Gastroesophageal sphincter (tissue), 3 donors: ENCODE data around the gene TLCD3B.

Source experiments
- EP300 ChIP-seq: sonication (generic); formaldehyde crosslinking; IDR thresholded peaks from one replicate; pipeline ENCODE4 v1.6.1; 2017; ENCODE audit warnings: antibody characterized with exemption, mild to moderate bottlenecking
- POLR2A ChIP-seq, 2 donors: fragments of 450-650 bp; IDR thresholded peaks; one replicate each; pipeline ENCODE4 v1.6.1; 2017; ENCODE audit warnings: antibody characterized with exemption in 2 of 2, mild to moderate bottlenecking in 2 of 2, moderate library complexity in 1 of 2
- POLR2AphosphoS5 ChIP-seq: sonication (generic); formaldehyde crosslinking; IDR thresholded peaks from one replicate; pipeline ENCODE4 v1.6.1; 2017; ENCODE audit warnings: antibody characterized with exemption
- TF ChIP-seq, protein P1 (sequence below), 4 experiments: fragments of 200-600 bp in 2 of 4; fragments of 450-650 bp in 2 of 4; sonication (generic) in 1 of 4; IDR thresholded peaks; one replicate each; pipeline ENCODE4 v1.5.1; 2017 to 2019; ENCODE audit warnings: antibody characterized with exemption in 4 of 4, mild to moderate bottlenecking in 2 of 4, moderate library complexity in 2 of 4

DNA sequence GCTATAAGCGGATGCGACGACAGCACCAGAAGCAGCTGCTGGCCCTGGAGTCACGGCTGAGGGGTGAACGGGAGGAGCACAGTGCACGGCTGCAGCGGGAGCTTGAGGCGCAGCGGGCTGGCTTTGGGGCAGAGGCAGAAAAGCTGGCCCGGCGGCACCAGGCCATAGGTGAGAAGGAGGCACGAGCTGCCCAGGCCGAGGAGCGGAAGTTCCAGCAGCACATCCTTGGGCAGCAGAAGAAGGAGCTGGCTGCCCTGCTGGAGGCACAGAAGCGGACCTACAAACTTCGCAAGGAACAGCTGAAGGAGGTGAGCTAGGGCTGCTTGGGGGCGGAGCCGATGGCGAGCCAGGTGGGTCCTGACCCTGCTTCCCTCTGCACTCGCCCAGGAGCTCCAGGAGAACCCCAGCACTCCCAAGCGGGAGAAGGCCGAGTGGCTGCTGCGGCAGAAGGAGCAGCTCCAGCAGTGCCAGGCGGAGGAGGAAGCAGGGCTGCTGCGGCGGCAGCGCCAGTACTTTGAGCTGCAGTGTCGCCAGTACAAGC is 45.7 kb downstream of the TLCD3B start:
- TF ChIP-seq, protein P1, sequence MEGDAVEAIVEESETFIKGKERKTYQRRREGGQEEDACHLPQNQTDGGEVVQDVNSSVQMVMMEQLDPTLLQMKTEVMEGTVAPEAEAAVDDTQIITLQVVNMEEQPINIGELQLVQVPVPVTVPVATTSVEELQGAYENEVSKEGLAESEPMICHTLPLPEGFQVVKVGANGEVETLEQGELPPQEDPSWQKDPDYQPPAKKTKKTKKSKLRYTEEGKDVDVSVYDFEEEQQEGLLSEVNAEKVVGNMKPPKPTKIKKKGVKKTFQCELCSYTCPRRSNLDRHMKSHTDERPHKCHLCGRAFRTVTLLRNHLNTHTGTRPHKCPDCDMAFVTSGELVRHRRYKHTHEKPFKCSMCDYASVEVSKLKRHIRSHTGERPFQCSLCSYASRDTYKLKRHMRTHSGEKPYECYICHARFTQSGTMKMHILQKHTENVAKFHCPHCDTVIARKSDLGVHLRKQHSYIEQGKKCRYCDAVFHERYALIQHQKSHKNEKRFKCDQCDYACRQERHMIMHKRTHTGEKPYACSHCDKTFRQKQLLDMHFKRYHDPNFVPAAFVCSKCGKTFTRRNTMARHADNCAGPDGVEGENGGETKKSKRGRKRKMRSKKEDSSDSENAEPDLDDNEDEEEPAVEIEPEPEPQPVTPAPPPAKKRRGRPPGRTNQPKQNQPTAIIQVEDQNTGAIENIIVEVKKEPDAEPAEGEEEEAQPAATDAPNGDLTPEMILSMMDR (IDR thresholded peaks at IDR 0.05): no peak
- TF ChIP-seq POLR2A (IDR thresholded peaks at IDR 0.05) (no peak), POLR2AphosphoS5 (no peak), EP300 (no peak)
